NCI-H82 treated with DMSO at 0.1 percent for 48 hours (cell line): ENCODE data around the gene KREMEN2.

ENCODE experiments used
- DNase-seq: peaks from one replicate; lab custom pipeline; 2025; ENCODE audit not compliant: unreplicated experiment; lab: John Stamatoyannopoulos, UW

The KREMEN2 gene

DNA sequence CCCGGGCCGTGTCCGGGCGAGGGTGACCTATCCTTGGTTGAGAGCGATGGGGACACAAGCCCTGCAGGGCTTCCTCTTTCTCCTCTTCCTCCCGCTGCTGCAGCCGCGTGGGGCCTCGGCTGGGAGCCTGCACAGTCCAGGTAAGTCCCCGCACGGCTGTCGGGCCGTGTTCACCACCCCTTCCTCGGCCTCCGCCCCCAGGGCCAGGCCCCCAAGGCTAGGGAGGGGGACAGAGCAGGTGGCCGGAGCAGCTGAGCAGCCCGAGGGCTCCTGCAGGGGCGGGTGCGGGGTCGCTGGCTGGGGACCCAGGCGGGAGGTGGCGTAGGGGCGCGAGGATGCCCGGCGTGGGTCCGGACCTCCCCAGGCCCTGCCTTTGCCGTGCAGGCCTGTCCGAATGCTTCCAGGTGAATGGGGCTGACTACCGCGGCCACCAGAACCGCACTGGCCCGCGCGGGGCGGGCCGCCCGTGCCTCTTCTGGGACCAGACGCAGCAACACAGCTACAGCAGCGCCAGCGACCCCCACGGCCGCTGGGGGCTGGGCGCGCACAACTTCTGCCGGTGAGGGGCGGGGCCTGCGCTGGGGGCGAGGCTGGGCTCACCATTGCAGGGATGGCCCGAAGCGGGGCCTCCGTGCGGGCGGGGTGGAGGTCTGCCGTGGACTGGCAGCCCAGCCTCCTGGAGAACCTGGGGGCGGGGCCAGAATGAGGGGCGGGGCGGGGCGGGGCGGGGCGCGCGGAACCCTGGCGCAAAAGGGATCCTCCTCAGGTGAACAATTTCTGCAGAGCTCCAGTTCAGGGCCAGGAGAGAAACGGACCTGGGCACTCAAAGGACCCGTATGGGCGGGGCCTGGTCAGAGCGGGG, 631 bp downstream of the KREMEN2 start:
- DNase-seq, result peak; percentile 90

DNA sequence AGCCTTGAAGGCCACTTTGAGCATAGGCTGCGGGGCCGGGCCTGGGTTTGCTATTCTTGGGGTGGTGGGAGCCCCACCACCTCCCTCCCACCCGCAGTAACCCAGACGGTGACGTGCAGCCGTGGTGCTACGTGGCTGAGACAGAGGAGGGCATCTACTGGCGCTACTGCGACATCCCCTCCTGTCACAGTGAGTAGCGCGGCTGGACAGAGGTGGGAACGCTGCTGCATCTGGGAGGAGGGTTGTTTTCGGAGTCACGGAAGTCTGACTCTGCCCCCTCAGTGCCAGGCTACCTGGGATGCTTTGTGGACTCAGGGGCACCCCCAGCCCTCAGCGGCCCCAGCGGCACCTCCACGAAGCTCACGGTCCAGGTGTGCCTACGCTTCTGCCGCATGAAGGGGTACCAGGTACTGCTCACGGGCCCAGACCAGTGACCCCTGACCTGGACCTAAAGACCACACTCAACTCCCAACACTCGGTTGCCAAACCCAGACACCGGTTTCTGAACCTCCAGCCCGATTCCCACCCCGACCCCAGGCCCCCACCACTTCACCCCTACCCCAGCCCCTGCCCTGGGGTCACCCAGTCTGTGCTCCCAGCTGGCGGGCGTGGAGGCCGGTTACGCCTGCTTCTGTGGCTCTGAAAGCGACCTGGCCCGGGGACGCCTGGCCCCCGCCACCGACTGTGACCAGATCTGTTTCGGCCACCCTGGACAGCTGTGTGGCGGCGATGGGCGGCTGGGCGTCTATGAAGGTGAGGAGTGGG, 2.1 kb downstream of the KREMEN2 start:
- no peak for DNase-seq

DNA sequence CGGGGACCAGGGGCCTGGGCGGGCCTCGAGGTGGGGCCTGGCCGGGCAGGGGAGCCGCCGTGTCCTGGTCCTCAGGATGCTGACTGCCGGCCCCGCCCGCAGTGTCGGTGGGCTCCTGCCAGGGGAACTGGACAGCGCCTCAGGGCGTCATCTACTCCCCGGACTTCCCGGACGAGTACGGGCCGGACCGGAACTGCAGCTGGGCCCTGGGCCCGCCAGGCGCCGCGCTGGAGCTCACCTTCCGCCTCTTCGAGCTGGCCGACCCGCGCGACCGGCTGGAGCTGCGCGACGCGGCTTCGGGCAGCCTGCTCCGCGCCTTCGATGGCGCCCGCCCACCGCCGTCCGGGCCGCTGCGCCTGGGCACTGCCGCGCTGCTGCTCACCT, 2.7 kb downstream of the KREMEN2 start:
- DNase-seq, result no peak

DNA sequence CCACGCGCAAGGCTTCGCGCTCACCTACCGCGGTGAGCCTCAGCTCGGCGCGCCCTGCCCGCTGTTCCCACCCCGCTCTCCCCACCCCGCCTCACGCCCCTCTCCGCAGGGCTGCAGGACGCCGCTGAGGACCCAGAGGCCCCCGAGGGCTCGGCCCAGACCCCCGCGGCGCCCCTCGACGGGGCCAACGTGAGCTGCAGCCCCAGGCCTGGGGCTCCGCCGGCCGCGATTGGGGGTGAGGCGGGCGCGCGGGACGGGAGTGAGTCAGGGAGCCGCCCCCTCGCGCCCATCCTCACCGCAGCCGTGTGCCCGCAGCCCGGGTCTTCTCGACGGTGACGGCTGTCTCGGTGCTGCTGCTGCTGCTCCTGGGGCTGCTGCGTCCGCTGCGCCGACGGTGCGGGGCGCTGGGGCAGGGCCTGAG, 3.1 kb downstream of the KREMEN2 start:
- no peak for DNase-seq

DNA sequence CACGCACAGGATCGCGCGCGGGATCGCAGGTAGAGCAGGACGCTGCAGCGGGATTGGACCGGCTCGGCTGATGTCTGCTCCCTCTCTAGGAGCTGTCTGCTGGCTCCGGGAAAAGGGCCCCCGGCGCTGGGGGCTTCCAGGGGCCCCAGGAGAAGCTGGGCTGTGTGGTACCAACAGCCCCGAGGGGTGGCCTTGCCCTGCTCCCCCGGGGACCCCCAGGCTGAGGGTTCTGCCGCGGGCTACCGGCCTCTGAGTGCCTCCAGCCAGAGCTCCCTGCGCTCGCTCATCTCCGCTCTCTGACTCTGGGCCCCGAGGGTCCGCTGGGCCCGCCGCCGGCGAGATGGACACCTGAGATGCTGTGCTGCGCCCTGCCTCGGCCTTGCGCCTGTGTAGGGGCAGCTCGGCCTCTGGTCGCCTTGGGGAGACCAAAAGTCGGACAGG, 3.7 kb downstream of the KREMEN2 start:
- no peak for DNase-seq

DNA sequence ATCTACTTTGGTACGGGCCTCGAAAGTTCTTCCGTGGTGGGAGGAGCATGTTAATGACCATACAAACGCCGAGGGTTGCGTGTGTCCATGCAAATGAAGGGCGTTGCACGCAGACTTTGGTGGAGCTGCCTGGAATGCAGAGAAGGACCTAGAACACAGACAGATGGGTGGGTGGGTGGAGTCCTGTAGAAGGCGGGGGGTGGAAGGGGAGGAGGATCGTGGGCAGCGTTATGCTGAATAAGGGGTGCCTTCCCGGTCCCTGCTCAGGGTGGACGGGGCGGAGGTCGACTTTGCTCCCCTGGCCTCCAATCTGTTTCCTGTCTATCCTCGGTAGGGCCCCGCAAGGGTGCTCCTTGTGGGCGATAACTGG, 4.3 kb downstream of the KREMEN2 start:
- DNase-seq, result peak; percentile 59

DNA sequence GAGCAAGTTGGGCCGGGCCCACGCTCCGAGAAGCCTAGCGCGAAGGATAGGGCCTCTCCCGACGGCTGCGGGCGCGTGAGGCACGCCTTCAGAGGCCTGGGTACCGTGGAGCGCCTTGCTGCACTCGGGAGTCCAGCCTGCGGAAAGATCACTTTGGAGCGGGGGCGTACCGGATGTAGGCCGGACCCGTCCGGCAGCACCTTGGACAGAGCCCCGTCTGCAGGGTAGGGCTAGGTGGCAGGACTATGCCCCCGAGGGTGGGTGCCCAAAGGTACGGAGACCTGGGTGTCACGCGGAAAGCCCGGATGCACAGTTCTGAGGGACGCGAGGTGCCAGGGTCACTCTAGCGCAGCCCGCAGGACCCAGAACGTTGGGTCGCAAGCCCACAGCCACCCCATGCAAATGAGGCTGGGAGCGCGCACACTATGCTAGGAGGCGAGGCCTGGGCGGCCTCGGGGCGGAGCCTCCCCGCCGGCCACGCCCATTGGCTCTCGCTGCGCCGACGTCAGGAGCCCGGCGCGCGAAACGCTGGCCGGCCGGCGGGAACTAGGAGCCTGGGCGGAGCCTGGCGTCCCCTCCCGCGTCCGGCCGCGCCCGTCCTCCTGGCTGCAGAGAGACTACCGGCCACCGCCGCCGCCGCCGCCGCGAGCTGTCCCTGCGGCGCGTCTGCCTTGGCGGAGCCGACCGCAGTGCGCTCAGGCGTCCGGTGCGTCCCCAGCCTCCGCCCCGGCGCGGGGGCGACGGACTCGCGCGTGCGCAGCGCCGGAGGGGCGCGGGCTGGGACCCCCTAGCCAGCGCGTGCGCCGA, 4.9 kb downstream of the KREMEN2 start, which contains the start of gene PAQR4:
Gene PAQR4 (plus strand): TSS at position 611 of the 807 bp plus-strand sequence. CDS start 327 bp downstream, outside the sequence.
- DNase-seq, result peak; percentile 79

DNA sequence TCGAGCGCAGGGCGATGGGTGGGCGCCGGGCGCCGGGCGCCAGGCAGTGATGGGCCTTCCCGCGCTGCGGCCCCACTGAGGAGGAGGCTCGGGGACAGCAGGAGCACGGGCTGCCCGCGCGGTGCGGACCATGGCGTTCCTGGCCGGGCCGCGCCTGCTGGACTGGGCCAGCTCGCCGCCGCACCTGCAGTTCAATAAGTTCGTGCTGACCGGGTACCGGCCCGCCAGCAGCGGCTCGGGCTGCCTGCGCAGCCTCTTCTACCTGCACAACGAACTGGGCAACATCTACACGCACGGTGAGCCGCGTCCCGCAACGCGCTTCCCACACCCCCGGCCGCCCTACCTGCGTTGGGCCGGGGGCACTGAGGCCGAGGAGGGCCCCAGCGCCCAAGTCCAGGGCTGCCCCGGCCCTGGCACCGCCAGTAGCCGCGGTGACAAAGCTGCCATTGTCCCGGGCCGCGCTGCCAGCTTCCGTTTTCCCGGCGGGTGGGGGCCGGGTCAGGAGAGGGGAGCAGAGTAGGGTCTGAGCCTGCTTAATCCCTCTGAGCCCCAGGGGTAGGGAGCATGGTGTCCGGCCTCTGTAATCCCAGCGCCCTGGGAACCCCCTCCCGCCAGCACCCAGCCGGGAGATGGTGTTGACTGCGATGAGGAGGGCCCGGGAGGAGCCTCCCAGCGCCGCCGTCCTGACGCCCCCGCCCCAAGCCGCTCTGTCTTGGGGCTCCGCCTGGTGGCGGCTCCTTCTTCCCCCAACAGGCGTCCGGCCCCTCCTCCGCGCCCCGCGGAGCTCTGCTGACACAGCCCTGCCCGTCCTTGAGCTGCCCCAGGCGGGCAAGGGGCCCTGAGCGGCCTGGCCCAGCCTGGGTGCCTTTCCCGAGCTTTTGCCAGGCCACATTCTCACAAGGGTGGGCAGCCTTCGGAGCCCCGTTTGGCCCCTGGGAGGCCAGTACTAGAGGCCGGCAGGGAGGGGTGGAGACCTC, 5.8 kb downstream of the KREMEN2 start:
- DNase-seq, result peak; percentile 46

DNA sequence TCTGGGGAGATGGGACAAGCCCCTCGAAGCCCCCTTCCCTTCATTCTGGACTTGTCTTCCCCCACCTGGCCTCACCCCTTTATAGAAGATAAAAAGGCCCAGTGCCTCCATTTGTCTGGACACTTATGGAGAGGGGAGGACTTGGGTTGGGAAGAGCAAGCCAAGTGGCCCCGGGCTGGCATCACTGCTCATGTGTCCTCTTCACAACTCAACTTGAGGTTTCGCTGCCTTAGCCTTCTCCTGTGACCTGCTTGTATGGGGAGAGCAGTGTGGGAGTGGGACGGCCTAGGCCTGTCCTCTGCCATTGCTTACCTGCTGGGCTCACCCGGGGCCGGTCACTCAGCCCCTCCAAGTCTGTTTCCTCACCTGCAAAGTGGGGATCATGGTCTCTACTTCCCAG, 6.5 kb downstream of the KREMEN2 start:
- DNase-seq, result no peak

DNA sequence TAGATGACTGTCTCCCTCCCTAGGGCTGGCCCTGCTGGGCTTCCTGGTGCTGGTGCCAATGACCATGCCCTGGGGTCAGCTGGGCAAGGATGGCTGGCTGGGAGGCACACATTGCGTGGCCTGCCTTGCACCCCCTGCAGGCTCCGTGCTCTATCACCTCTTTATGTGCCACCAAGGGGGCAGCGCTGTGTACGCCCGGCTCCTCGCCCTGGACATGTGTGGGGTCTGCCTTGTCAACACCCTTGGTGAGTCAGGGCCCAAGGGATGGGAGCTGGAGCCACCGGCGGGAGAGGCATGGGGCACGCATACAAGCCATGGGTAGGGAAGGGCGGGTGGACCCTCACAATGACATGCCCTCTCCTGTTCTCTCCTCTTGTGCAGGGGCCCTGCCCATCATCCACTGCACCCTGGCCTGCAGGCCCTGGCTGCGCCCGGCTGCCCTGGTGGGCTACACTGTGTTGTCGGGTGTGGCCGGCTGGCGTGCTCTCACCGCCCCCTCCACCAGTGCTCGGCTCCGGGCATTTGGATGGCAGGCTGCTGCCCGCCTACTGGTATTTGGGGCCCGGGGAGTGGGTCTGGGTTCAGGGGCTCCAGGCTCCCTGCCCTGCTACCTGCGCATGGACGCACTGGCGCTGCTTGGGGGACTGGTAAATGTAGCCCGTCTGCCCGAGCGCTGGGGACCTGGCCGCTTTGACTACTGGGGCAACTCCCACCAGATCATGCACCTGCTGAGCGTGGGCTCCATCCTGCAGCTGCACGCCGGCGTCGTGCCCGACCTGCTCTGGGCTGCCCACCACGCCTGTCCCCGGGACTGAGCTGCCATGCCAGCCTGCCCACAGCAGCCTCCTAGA, 7.3 kb downstream of the KREMEN2 start:
- no peak for DNase-seq

DNA sequence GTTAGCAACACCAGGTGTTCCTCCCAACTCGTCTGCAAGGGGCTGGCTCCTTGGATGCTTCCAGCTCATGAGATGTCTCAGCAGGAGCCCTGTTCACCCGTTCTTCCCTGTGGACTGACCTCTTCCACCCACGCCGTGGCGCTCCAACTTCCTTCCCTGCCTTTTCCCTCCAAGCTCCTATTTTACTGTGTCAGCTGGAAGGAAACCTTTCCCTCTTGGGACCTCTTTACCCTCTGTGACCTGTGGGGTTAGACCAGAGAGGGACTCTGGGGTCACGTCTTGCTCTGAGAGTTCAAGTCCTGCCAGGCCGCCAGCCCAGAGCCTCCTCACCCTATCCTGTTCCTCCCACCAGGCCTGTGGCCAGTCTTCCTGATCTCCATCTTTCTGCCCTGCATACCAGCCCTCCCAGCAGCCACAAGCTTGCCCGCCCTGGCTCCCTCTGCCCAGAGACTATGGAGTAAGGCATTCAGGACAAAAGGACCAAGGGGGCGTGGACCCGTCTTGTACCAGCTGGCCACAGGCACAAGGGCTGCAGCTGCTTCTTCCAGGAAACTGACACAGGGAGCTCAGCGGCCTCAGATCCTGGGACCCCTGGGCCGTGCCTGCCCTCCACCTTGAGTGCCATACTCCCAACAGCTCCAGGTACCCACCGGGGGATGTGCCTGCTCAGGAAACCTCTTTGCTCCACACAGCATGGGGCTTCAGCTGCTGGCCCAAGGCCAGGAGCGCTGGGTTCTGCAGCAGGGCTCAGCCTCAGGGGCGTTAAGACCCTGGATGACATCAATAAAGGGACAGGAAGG, 8.1 kb downstream of the KREMEN2 start:
- DNase-seq, result no peak

DNA sequence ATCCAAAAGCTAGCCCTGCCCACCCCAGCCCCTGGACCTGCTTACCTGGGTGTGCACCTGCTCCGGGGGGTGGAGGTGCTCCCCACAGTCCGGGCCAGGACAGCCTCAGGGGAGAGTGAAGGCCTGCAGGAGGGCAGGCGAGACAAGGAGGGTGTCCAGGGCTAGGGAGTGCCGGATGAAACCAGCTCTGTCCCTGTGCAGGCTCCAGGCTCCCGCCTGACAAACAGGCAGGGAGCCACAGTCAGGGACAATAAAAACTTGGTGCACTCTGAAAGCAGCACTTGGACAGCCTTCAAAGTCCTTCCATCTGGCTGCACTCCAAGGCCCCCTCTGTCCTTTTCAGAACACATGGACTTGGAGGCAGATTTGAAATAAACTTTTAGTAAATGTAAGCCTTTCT, 9.0 kb downstream of the KREMEN2 start:
- DNase-seq, result no peak

DNA sequence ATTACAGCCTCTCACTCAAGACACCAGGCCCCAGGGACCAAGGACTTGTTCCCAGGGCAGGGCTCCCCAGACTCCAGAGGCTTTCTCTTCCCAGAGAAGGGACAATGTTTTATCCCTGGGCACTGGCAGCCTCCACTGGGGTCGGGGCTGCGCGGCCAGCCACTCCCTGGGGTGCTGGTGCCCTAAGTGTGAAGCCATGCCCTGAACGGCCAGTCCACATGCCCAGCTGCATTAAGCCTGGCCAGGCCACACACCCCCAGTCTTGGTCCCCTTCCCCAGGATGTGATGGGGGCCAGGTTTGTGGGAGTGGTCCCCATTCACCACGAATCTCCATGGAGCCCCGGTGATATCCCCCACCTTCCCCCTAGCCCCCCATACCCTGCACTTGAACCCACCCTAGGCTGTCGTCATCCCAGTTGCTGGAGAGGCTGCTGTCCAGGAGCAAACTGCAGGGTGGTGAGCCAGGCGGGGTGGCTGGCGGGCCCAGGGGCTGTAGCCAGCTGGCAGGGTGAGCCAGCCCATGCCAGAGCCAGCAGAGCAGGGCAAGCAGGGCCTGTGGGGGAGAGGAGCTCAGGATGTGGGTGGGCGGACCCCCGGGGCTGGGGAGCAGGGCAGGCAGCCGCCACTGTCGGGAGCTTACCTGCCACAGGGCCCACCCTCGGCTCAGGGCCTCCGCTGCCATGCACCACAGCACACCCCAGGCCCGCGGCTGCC, 9.7 kb downstream of the KREMEN2 start:
- DNase-seq, result no peak

DNA sequence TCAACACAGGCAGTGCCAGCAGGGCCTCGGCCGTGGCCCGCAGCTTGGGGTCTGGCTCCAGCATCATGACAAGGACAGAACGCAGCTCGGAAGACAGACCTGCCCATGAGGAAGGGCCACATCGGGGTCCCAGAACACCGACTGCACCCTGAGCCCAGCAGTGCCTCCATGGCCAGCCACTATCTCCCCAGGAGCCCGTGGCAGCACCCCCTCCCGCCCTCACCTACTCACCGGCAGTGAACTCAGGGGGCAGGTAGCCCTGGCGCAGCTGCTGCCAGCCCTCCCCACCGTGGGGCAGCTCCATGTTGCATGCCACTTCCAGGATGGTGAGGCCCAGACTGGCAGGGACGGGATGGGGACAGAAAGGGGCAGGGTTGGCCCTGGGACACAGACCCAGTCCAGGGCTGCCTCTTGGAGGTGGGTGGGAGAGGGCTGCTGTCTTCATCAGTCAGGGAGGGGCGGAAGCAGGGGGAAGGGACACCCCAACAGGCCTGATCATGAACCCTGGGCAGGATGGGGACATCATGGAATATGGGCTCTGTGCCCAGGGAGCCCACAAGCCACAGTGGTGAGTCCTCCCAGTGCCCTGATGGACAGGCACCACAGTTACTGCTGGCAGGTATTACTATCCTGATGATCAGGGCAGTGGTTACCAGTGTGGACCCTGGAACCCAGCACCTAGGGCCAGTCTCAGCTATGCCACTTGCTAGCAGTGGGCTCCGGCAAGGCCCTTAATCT, 10.4 kb downstream of the KREMEN2 start:
- no peak for DNase-seq

DNA sequence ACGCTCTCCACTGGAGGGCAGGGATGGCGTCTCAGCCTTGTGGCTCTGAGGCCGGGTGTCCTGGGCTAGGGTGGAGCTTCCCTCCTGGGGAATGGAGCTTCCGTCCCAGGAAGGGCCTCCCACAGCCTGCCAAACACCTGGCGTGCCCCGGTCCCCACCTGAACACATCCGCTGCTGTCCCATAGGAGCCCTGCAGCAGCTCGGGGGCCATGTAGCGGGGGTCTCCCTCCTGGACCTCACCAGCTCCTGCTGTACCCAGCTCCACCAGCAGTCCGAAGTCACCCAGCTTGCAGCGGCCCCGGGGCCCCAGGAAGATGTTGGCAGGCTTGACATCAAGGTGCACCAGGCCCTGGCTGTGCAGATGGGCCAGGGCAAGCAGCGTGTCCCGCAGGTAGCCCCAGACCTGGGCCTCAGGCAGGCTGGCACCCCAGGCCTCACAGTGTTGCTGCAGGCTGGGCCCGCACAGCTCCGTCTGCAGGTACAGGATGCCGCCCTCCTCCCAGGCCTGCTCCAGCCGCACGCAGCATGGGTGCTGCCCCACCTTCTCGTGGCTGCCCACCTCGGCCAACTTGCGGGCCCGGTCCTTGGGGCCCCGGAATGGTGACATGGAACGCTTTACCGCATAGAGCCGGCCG, 11.2 kb downstream of the KREMEN2 start:
- DNase-seq, result no peak

DNA sequence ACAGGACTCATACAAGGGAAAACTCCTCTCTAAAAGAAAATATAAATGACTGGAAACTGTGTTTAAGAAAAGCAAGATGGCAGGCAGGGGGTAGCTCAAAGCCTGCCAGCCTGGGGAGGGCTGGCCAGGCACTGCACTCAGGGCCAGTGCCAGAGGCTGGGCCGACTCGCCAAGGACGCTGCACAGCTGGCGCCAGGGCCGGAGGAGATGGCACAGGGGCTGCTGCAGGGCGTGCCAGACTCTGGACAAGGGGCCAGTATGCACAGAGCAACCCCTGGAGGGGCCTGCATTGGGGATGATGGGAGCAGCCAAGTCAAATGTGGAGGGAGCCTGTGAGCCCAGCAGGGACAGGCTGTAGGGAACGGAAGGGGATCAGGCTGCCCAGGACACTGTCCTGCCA, 12.1 kb downstream of the KREMEN2 start:
- no peak for DNase-seq

DNA sequence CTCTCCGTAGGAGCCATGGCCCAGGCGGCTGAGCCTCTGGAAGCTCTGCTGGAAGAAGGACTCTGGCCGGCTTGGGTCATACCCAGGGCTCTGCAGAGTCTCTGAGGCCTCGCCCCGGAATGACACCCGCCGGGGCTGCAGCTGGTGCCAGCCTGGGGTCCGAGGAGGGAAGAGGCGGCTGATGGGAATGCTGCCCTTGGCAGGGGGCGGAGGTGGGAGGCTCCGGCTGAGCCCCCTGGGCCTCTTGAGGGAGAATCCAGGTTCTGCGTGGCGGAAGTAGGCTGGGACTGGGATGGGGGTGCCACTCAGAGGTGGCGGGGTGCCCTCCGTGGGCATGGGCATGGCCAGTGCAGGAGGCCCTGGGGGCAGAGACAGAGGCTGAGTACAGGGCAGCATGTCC, 12.6 kb downstream of the KREMEN2 start:
- DNase-seq, result no peak
